ENCODE data around the gene GPC6.

The GPC6 gene

GRCh38 chr13:94317063-94317491, 1090.5 kb downstream of the GPC6 start:
- no peak overlapping the region for H2AFZ ChIP-seq (ENCODE audit: low read depth, low read length)

GRCh38 chr13:94318418-94318817, 1091.8 kb downstream of the GPC6 start:
- peaks cover 15% of the 10 kb centered on the region for H3K4me1 ChIP-seq (ENCODE audit: low read length)
- no peaks in the 10 kb centered on the region for H3K36me3 ChIP-seq (replicated peaks; ENCODE audit: low read depth, low read length)
- no peak overlapping the region for H3K4me2 ChIP-seq (ENCODE audit: low read length)
- no peak overlapping the region for H3K9ac ChIP-seq (ENCODE audit: low read length)
- TF ChIP-seq CTCF (IDR thresholded peaks at IDR 0.05; ENCODE audit: low read depth, low read length): no peak
- TF ChIP-seq EZH2phosphoT487 (IDR thresholded peaks at IDR 0.05; ENCODE audit: low read depth): no peak
- no peak overlapping the region for H3K4me3 ChIP-seq (ENCODE audit: low read length)
- no peaks in the 10 kb centered on the region for H3K9me3 ChIP-seq (ENCODE audit: insufficient read depth, low read length)
- no peak overlapping the region for H3K27ac ChIP-seq (ENCODE audit: low read length)
- no peaks in the 10 kb centered on the region for H3K27me3 ChIP-seq (ENCODE audit: low read depth, low read length)
- no peaks in the 10 kb centered on the region for H4K20me1 ChIP-seq (ENCODE audit: insufficient read depth, low read length)
- H2AFZ ChIP-seq (ENCODE audit: low read depth, low read length): no peak overlapping the region
- no peaks in the 10 kb centered on the region for H3K79me2 ChIP-seq (ENCODE audit: low read length)

More at GRCh38 chr13:94317063-94317491, 1090.5 kb downstream of the GPC6 start:
- H3K4me1 ChIP-seq (ENCODE audit: low read length): peaks cover 15% of the 10 kb centered on the region
- H3K36me3 ChIP-seq (replicated peaks; ENCODE audit: low read depth, low read length): no peaks in the 10 kb centered on the region
- TF ChIP-seq EZH2phosphoT487 (IDR thresholded peaks at IDR 0.05; ENCODE audit: low read depth) (no peak), CTCF (IDR thresholded peaks at IDR 0.05; ENCODE audit: low read depth, low read length) (no peak)
- H3K4me2 ChIP-seq (ENCODE audit: low read length): peak overlapping the region; percentile 23; the same call in 1 of the 2 replicates
- no peak overlapping the region for H3K27ac ChIP-seq (ENCODE audit: low read length)
- H3K4me3 ChIP-seq (ENCODE audit: low read length): no peak overlapping the region
- no peaks in the 10 kb centered on the region for H3K79me2 ChIP-seq (ENCODE audit: low read length)
- H3K9ac ChIP-seq (ENCODE audit: low read length): no peak overlapping the region
- no peaks in the 10 kb centered on the region for H3K27me3 ChIP-seq (ENCODE audit: low read depth, low read length)
- H4K20me1 ChIP-seq (ENCODE audit: insufficient read depth, low read length): no peaks in the 10 kb centered on the region
- H3K9me3 ChIP-seq (ENCODE audit: insufficient read depth, low read length): no peaks in the 10 kb centered on the region

- Histone ChIP-seq H3K4me3 (ENCODE audit: low read length) (no peak overlapping the region), H3K27ac (ENCODE audit: low read length) (no peak overlapping the region), H3K36me3 (replicated peaks; ENCODE audit: low read depth, low read length) (no peaks in the 10 kb centered on the region), H2AFZ (ENCODE audit: low read depth, low read length) (no peak overlapping the region), H3K9me3 (ENCODE audit: insufficient read depth, low read length) (no peaks in the 10 kb centered on the region), H3K9ac (ENCODE audit: low read length) (no peak overlapping the region), H3K4me2 (ENCODE audit: low read length) (no peak overlapping the region), H3K4me1 (ENCODE audit: low read length) (peaks cover 15% of the 10 kb centered on the region), H4K20me1 (ENCODE audit: insufficient read depth, low read length) (no peaks in the 10 kb centered on the region), H3K27me3 (ENCODE audit: low read depth, low read length) (no peaks in the 10 kb centered on the region), H3K79me2 (ENCODE audit: low read length) (no peaks in the 10 kb centered on the region)
- TF ChIP-seq CTCF (IDR thresholded peaks at IDR 0.05; ENCODE audit: low read depth, low read length): no peak
- TF ChIP-seq EZH2phosphoT487 (IDR thresholded peaks at IDR 0.05; ENCODE audit: low read depth): no peak
Observed at GRCh38 chr13:94319501-94319900, 1092.9 kb downstream of the GPC6 start.

- Histone ChIP-seq H3K4me2 (ENCODE audit: low read length) (no peak overlapping the region), H3K27me3 (ENCODE audit: low read depth, low read length) (no peaks in the 10 kb centered on the region), H3K36me3 (replicated peaks; ENCODE audit: low read depth, low read length) (no peaks in the 10 kb centered on the region), H3K27ac (ENCODE audit: low read length) (no peak overlapping the region), H3K4me1 (ENCODE audit: low read length) (peaks cover 19% of the 10 kb centered on the region), H3K9me3 (ENCODE audit: insufficient read depth, low read length) (no peaks in the 10 kb centered on the region), H3K4me3 (ENCODE audit: low read length) (no peak overlapping the region), H2AFZ (ENCODE audit: low read depth, low read length) (no peak overlapping the region), H3K79me2 (ENCODE audit: low read length) (no peaks in the 10 kb centered on the region), H3K9ac (ENCODE audit: low read length) (no peak overlapping the region), H4K20me1 (ENCODE audit: insufficient read depth, low read length) (no peaks in the 10 kb centered on the region)
- TF ChIP-seq EZH2phosphoT487 (IDR thresholded peaks at IDR 0.05; ENCODE audit: low read depth) (no peak), CTCF (IDR thresholded peaks at IDR 0.05; ENCODE audit: low read depth, low read length) (no peak)
Observed at GRCh38 chr13:94322925-94323763, 1096.5 kb downstream of the GPC6 start.
